ENCODE results near the gene SPTBN2.

Gene SPTBN2

GRCh38 chr11:66741153-66741552, 12.1 kb upstream of the SPTBN2 start:
- H3K36me3 ChIP-seq (ENCODE audit: insufficient read depth) = no peaks in the 10 kb centered on the region
- no peak for TF ChIP-seq CTCF (conservative IDR thresholded peaks at IDR 0.05; ENCODE audit: low read depth, low read length)
- no peaks in the 10 kb centered on the region for H3K79me2 ChIP-seq (ENCODE audit: insufficient read depth, low read depth)
- peaks cover 8% of the 10 kb centered on the region for H3K4me1 ChIP-seq (ENCODE audit: low read depth, poor library complexity, severe bottlenecking)
- H2AFZ ChIP-seq (ENCODE audit: low read depth) = no peak overlapping the region
- no peak overlapping the region for H3K4me3 ChIP-seq (IDR thresholded peaks at IDR 0.05; ENCODE audit: insufficient read depth, low read depth, low read length)
- no peaks in the 10 kb centered on the region for H4K20me1 ChIP-seq (ENCODE audit: insufficient read depth)
- no peak overlapping the region for H3K4me2 ChIP-seq
- no peak overlapping the region for H3K9ac ChIP-seq
- no peaks in the 10 kb centered on the region for H3K27me3 ChIP-seq (ENCODE audit: insufficient read depth, low read depth)
- no peak overlapping the region for H3K27ac ChIP-seq

DNA sequence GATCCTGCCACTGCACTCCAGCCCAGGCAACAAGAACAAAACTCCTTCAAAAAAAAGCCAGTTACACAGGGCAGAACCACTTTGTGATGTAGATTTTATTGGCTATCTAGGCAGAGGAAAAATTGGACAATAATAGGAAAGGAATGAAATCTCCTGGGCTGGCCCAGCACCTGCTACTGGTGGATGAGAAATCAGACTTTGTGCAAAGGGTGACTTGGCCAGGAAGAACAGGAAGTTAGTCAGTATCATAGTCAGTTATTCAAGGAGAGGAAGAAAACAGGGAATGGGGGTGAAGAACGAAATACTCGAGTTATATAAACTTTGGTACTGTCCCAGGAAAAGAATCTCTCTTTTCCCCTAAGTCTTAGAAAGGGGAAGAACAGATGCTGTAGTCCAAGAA, 11.0 kb upstream of the SPTBN2 start:
- H3K27me3 ChIP-seq (ENCODE audit: insufficient read depth, low read depth) = no peaks in the 10 kb centered on the region
- H3K27ac ChIP-seq = no peak overlapping the region
- H3K4me3 ChIP-seq (IDR thresholded peaks at IDR 0.05; ENCODE audit: insufficient read depth, low read depth, low read length) = no peak overlapping the region
- no peaks in the 10 kb centered on the region for H3K79me2 ChIP-seq (ENCODE audit: insufficient read depth, low read depth)
- no peaks in the 10 kb centered on the region for H4K20me1 ChIP-seq (ENCODE audit: insufficient read depth)
- H3K4me2 ChIP-seq = no peak overlapping the region
- H2AFZ ChIP-seq (ENCODE audit: low read depth) = no peak overlapping the region
- H3K36me3 ChIP-seq (ENCODE audit: insufficient read depth) = no peaks in the 10 kb centered on the region
- H3K4me1 ChIP-seq (ENCODE audit: low read depth, poor library complexity, severe bottlenecking) = no peaks in the 10 kb centered on the region
- H3K9ac ChIP-seq = no peak overlapping the region
- TF ChIP-seq CTCF (conservative IDR thresholded peaks at IDR 0.05; ENCODE audit: low read depth, low read length) = no peak

GRCh38 chr11:66734215-66734614, 5.2 kb upstream of the SPTBN2 start:
- TF ChIP-seq CTCF (conservative IDR thresholded peaks at IDR 0.05; ENCODE audit: low read depth, low read length) = no peak
- Histone ChIP-seq H3K27me3 (ENCODE audit: insufficient read depth, low read depth) (peaks cover 4% of the 10 kb centered on the region), H4K20me1 (ENCODE audit: insufficient read depth) (no peaks in the 10 kb centered on the region), H3K4me2 (no peak overlapping the region), H3K79me2 (ENCODE audit: insufficient read depth, low read depth) (no peaks in the 10 kb centered on the region), H3K9ac (no peak overlapping the region), H2AFZ (ENCODE audit: low read depth) (no peak overlapping the region), H3K4me3 (IDR thresholded peaks at IDR 0.05; ENCODE audit: insufficient read depth, low read depth, low read length) (no peak overlapping the region), H3K4me1 (ENCODE audit: low read depth, poor library complexity, severe bottlenecking) (no peaks in the 10 kb centered on the region), H3K27ac (no peak overlapping the region), H3K36me3 (ENCODE audit: insufficient read depth) (no peaks in the 10 kb centered on the region)

DNA sequence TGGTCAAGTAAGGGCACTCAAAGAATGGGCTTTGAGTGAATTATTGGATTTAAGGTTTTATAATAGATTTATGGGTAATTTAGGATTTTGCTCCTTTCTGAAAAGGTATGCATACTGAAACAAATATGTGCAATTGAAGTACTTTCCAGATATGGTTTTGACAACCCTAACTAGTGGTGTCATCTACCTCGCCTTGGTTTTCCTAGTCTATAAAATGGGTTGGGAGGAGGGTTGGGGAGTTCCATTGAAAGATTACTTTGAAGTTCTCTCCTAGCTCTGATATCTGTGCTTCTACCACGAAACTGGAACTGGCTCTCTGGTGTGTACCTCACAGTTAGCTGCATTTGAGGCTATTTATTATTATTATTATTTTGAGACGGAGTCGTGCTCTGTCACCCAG, 431 bp upstream of the SPTBN2 start:
- Histone ChIP-seq H3K4me1 (ENCODE audit: low read depth, poor library complexity, severe bottlenecking) (no peaks in the 10 kb centered on the region), H3K4me3 (IDR thresholded peaks at IDR 0.05; ENCODE audit: insufficient read depth, low read depth, low read length) (no peak overlapping the region), H3K4me2 (no peak overlapping the region), H2AFZ (ENCODE audit: low read depth) (no peak overlapping the region), H3K79me2 (ENCODE audit: insufficient read depth, low read depth) (no peaks in the 10 kb centered on the region), H3K27me3 (ENCODE audit: insufficient read depth, low read depth) (peaks cover 29% of the 10 kb centered on the region), H3K36me3 (ENCODE audit: insufficient read depth) (no peaks in the 10 kb centered on the region), H4K20me1 (ENCODE audit: insufficient read depth) (no peaks in the 10 kb centered on the region), H3K27ac (no peak overlapping the region), H3K9ac (no peak overlapping the region)
- TF ChIP-seq CTCF (conservative IDR thresholded peaks at IDR 0.05; ENCODE audit: low read depth, low read length) = no peak
